HepG2 (cell line): ENCODE data around the gene AHNAK. TPM values are rescaled to one million over a fixed set of nuclear protein-coding genes. Genes with fewer than 3 reads are reported as not detected.

Experiments used
- BRD4 ChIP-seq: sonication (generic); formaldehyde crosslinking; IDR thresholded peaks from 2 replicates; pipeline ENCODE4 v1.4.0; 2020; ENCODE audit warnings: missing genetic modification reagents
- HNRNPL ChIP-seq: fragments of 200-400 bp; formaldehyde crosslinking; IDR thresholded peaks from 2 replicates; pipeline ENCODE4 v1.6.1; 2017; ENCODE audit warnings: mild to moderate bottlenecking, low read depth, low read length
- MAF1 ChIP-seq: sonication (generic); formaldehyde crosslinking; IDR thresholded peaks from 2 replicates; pipeline ENCODE4 v1.5.0; 2020; ENCODE audit warnings: missing genetic modification reagents, borderline replicate concordance
- NR3C1 ChIP-seq: sonication (generic); formaldehyde crosslinking; IDR thresholded peaks from 2 replicates; pipeline ENCODE4 v1.4.0; 2020; ENCODE audit warnings: missing genetic modification reagents
- SMAD3 ChIP-seq: sonication (generic); formaldehyde crosslinking; IDR thresholded peaks from 2 replicates; pipeline ENCODE4 v1.4.0; 2020; ENCODE audit warnings: missing genetic modification reagents
- SP140L ChIP-seq: sonication (generic); formaldehyde crosslinking; IDR thresholded peaks from 2 replicates; pipeline ENCODE4 v1.4.0; 2020; ENCODE audit warnings: missing genetic modification reagents, borderline replicate concordance
- SRF ChIP-seq: IDR thresholded peaks from 2 replicates; pipeline ENCODE4 v1.6.1; 2011; ENCODE audit warnings: mild to moderate bottlenecking, low read depth, low read length, moderate library complexity
- TOPORS ChIP-seq: sonication (generic); formaldehyde crosslinking; IDR thresholded peaks from 2 replicates; pipeline ENCODE4 v1.8.0; 2023; ENCODE audit warnings: mild to moderate bottlenecking, missing genetic modification reagents
- ZBTB21 ChIP-seq: sonication (generic); formaldehyde crosslinking; IDR thresholded peaks from 2 replicates; pipeline ENCODE4 v1.4.0; 2020; ENCODE audit warnings: missing genetic modification reagents
- ZC3H13 ChIP-seq: sonication (generic); formaldehyde crosslinking; IDR thresholded peaks from 2 replicates; pipeline ENCODE4 v1.8.1; 2023; ENCODE audit warnings: mild to moderate bottlenecking, missing genetic modification reagents, moderate library complexity
- ZKSCAN8 ChIP-seq: IDR thresholded peaks from 2 replicates; pipeline ENCODE4 v1.6.1; 2016; ENCODE audit warnings: borderline replicate concordance, missing genetic modification reagents, missing compliant biosample characterization
- ZMYM2 ChIP-seq: sonication (generic); formaldehyde crosslinking; IDR thresholded peaks from 2 replicates; pipeline ENCODE4 v1.8.0; 2022; ENCODE audit warnings: mild to moderate bottlenecking, missing genetic modification reagents
- ZNF207 ChIP-seq: fragments of 450-650 bp; IDR thresholded peaks from 2 replicates; pipeline ENCODE4 v1.6.1; 2016; ENCODE audit warnings: antibody characterized with exemption, borderline replicate concordance
- ZNF224 ChIP-seq: sonication (generic); formaldehyde crosslinking; IDR thresholded peaks from 2 replicates; pipeline ENCODE4 v1.5.0; 2020; ENCODE audit warnings: mild to moderate bottlenecking, missing genetic modification reagents
- ZNF253 ChIP-seq: sonication (generic); formaldehyde crosslinking; IDR thresholded peaks from 2 replicates; pipeline ENCODE4 v1.8.0; 2022; ENCODE audit warnings: mild to moderate bottlenecking, missing genetic modification reagents, borderline replicate concordance
- ZNF44 ChIP-seq: sonication (generic); formaldehyde crosslinking; IDR thresholded peaks from 2 replicates; pipeline ENCODE4 v1.5.1; 2020; ENCODE audit warnings: mild to moderate bottlenecking, missing genetic modification reagents
- ZNF484 ChIP-seq: sonication (generic); formaldehyde crosslinking; IDR thresholded peaks from 2 replicates; pipeline ENCODE4 v1.5.1; 2020; ENCODE audit warnings: mild to moderate bottlenecking, low read depth, missing genetic modification reagents, borderline replicate concordance
- ZNF501 ChIP-seq: sonication (generic); formaldehyde crosslinking; IDR thresholded peaks from 2 replicates; pipeline ENCODE4 v1.5.1; 2020; ENCODE audit warnings: mild to moderate bottlenecking, moderate library complexity, missing genetic modification reagents
- ZNF562 ChIP-seq: sonication (generic); formaldehyde crosslinking; IDR thresholded peaks from 2 replicates; pipeline ENCODE4 v1.8.0; 2022; ENCODE audit warnings: missing genetic modification reagents, borderline replicate concordance
- ZNF652 ChIP-seq: IDR thresholded peaks from 2 replicates; pipeline ENCODE4 v1.6.1; 2016; ENCODE audit warnings: low read depth, borderline replicate concordance
- ZNF720 ChIP-seq: sonication (generic); formaldehyde crosslinking; IDR thresholded peaks from 2 replicates; pipeline ENCODE4 v1.4.0; 2020; ENCODE audit warnings: missing genetic modification reagents
- polyA plus RNA-seq, 8 experiments: library from polyadenylated mRNA; depleted of rRNA in 3 of 8; stranded (reverse) in 7 of 8; unstranded in 1 of 8; fragments of >200 nt; fragmentation: Illumina TruSeq in 4 of 8; extraction: Trizol in 4 of 8; gene quantifications; 2 replicates each; pipeline versions ENCODE4 v1.2.1 to v1.2.3, GENCODE V29; 2011 to 2016; ENCODE audit warnings: low read depth in 4 of 8, missing spikeins in 1 of 8, mixed read lengths in 1 of 8; ENCODE audit not compliant: insufficient read depth in 1 of 8
- total RNA-seq, 5 experiments: library from RNA; depleted of rRNA; stranded (reverse); fragments of >200 nt; fragmentation: Illumina TruSeq; extraction: Trizol; gene quantifications; 2 replicates each; pipeline ENCODE4 v1.2.3, GENCODE V29; 2016; ENCODE audit warnings: low read depth in 1 of 5
- TF ChIP-seq, protein P1 (sequence below): sonication (generic); formaldehyde crosslinking; IDR thresholded peaks from 2 replicates; pipeline ENCODE4 v1.9.0; 2022; ENCODE audit warnings: missing genetic modification reagents, mild to moderate bottlenecking, borderline replicate concordance
- TF ChIP-seq, protein P2 (sequence below): sonication (generic); formaldehyde crosslinking; IDR thresholded peaks from 2 replicates; pipeline ENCODE4 v1.5.1; 2020; ENCODE audit warnings: missing genetic modification reagents, mild to moderate bottlenecking, borderline replicate concordance
- TF ChIP-seq, protein P3 (sequence below): sonication (generic); formaldehyde crosslinking; IDR thresholded peaks from 2 replicates; pipeline ENCODE4 v1.8.0; 2022; ENCODE audit warnings: mild to moderate bottlenecking, missing genetic modification reagents, moderate library complexity
- TF ChIP-seq, protein P4 (sequence below): sonication (generic); formaldehyde crosslinking; IDR thresholded peaks from 2 replicates; pipeline ENCODE4 v1.4.0; 2020; ENCODE audit warnings: mild to moderate bottlenecking, low read depth, missing genetic modification reagents
- TF ChIP-seq, protein P5 (sequence below): sonication (generic); formaldehyde crosslinking; IDR thresholded peaks from 2 replicates; pipeline ENCODE4 v1.4.0; 2020; ENCODE audit warnings: mild to moderate bottlenecking, missing genetic modification reagents

AHNAK gene
- total and polyA plus RNA-seq, 2 of the 13 experiments (the other 11 are each of a cell fraction or from before 2014, with no cell fraction given), result 23.4 to 25.0 TPM

DNA sequence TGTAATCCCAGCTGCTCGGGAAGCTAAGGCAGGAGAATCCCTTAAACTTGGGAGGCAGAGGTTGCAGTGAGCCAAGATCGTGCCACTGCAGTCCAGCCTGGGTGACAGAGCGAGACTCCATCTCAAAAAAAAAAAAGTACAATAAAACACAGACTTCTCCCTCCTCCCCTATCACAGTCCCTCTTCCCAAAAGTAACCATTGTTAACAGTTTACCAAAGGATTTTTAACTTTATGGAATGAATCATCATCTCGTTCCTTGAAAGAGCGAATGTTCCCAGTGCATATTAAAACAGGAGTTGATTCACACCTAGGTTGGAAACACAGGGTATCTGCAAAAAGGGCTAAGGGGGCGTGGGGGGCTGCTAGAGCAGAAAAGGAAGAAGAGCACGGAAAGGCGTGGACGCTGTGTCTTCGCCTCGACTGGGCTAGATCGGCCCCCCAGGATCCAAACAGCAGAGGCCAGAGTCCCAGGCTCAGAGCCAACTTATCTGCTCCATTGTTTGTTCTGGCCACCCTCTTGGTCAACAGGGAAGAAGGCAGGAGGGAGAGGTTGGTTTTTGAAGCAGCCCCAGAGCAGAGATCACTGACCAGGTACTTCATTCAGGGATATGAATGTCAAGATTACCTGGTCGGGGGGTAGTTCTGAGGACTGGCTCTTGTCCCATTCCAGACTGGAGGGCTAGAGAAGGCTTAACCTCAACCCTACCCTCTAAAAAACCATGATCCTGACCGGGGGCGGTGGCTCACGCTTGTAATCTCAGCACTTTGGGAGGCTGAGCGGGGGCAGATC is 2.1 kb upstream of the AHNAK start (continued):
- TF ChIP-seq ZNF562 (CRISPR knock-in tag), result no peak
- TF ChIP-seq, protein P1, sequence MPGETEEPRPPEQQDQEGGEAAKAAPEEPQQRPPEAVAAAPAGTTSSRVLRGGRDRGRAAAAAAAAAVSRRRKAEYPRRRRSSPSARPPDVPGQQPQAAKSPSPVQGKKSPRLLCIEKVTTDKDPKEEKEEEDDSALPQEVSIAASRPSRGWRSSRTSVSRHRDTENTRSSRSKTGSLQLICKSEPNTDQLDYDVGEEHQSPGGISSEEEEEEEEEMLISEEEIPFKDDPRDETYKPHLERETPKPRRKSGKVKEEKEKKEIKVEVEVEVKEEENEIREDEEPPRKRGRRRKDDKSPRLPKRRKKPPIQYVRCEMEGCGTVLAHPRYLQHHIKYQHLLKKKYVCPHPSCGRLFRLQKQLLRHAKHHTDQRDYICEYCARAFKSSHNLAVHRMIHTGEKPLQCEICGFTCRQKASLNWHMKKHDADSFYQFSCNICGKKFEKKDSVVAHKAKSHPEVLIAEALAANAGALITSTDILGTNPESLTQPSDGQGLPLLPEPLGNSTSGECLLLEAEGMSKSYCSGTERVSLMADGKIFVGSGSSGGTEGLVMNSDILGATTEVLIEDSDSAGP (CRISPR knock-in tag), result no peak
- TF ChIP-seq ZNF253 (CRISPR knock-in tag), result no peak
- no peak for TF ChIP-seq ZNF720 (CRISPR knock-in tag)
- no peak; the same call in 1 of the 2 replicates for TF ChIP-seq ZC3H13
- TF ChIP-seq TOPORS, result no peak
- TF ChIP-seq ZNF44 (CRISPR knock-in tag), result no peak
- TF ChIP-seq, protein P2, sequence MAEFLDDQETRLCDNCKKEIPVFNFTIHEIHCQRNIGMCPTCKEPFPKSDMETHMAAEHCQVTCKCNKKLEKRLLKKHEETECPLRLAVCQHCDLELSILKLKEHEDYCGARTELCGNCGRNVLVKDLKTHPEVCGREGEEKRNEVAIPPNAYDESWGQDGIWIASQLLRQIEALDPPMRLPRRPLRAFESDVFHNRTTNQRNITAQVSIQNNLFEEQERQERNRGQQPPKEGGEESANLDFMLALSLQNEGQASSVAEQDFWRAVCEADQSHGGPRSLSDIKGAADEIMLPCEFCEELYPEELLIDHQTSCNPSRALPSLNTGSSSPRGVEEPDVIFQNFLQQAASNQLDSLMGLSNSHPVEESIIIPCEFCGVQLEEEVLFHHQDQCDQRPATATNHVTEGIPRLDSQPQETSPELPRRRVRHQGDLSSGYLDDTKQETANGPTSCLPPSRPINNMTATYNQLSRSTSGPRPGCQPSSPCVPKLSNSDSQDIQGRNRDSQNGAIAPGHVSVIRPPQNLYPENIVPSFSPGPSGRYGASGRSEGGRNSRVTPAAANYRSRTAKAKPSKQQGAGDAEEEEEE (CRISPR knock-in tag), result no peak
- TF ChIP-seq ZNF207, result no peak
- no peak for TF ChIP-seq ZKSCAN8 (CRISPR knock-in tag)
- no peak for TF ChIP-seq NR3C1 (CRISPR knock-in tag)
- no peak for TF ChIP-seq ZBTB21
- 0 out of 2 replicates have a peak, but pooled peaks have one; percentile 61 for TF ChIP-seq SMAD3 (CRISPR knock-in tag)
- TF ChIP-seq SRF, result no peak
- TF ChIP-seq, protein P3, sequence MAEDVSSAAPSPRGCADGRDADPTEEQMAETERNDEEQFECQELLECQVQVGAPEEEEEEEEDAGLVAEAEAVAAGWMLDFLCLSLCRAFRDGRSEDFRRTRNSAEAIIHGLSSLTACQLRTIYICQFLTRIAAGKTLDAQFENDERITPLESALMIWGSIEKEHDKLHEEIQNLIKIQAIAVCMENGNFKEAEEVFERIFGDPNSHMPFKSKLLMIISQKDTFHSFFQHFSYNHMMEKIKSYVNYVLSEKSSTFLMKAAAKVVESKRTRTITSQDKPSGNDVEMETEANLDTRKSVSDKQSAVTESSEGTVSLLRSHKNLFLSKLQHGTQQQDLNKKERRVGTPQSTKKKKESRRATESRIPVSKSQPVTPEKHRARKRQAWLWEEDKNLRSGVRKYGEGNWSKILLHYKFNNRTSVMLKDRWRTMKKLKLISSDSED (CRISPR knock-in tag), result no peak
- TF ChIP-seq ZNF224 (CRISPR knock-in tag), result no peak
- TF ChIP-seq BRD4 (CRISPR knock-in tag), result no peak
- TF ChIP-seq MAF1 (CRISPR knock-in tag), result no peak
- no peak for TF ChIP-seq HNRNPL
- TF ChIP-seq, protein P4, sequence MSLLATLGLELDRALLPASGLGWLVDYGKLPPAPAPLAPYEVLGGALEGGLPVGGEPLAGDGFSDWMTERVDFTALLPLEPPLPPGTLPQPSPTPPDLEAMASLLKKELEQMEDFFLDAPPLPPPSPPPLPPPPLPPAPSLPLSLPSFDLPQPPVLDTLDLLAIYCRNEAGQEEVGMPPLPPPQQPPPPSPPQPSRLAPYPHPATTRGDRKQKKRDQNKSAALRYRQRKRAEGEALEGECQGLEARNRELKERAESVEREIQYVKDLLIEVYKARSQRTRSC (CRISPR knock-in tag), result no peak
- no peak for TF ChIP-seq ZNF484 (CRISPR knock-in tag)
- TF ChIP-seq ZNF501 (CRISPR knock-in tag), result no peak
- TF ChIP-seq ZMYM2 (CRISPR knock-in tag), result peak; percentile 76
- no peak for TF ChIP-seq ZNF652 (CRISPR knock-in tag)
- TF ChIP-seq, protein P5, sequence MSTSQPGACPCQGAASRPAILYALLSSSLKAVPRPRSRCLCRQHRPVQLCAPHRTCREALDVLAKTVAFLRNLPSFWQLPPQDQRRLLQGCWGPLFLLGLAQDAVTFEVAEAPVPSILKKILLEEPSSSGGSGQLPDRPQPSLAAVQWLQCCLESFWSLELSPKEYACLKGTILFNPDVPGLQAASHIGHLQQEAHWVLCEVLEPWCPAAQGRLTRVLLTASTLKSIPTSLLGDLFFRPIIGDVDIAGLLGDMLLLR (CRISPR knock-in tag), result no peak
- no peak for TF ChIP-seq SP140L
